Stimulated activated CD8-positive, alpha-beta memory T cell treated with anti-CD3 and anti-CD28 coated beads, Interleukin-15, amount 100 ng/mL, for 1 hour (primary cell): Measurements from ENCODE around the gene WHAMM.
"Not testable (repeated sequence)": the region's sequence is repeated elsewhere in the genome, so short reads cannot be mapped to it uniquely, and the experiment has no call there.

ENCODE experiments used
- DNase-seq: peaks from one replicate; pipeline ENCODE4 v3.0.0-alpha.2; 2020; ENCODE audit warnings: low read depth

Gene WHAMM

DNA sequence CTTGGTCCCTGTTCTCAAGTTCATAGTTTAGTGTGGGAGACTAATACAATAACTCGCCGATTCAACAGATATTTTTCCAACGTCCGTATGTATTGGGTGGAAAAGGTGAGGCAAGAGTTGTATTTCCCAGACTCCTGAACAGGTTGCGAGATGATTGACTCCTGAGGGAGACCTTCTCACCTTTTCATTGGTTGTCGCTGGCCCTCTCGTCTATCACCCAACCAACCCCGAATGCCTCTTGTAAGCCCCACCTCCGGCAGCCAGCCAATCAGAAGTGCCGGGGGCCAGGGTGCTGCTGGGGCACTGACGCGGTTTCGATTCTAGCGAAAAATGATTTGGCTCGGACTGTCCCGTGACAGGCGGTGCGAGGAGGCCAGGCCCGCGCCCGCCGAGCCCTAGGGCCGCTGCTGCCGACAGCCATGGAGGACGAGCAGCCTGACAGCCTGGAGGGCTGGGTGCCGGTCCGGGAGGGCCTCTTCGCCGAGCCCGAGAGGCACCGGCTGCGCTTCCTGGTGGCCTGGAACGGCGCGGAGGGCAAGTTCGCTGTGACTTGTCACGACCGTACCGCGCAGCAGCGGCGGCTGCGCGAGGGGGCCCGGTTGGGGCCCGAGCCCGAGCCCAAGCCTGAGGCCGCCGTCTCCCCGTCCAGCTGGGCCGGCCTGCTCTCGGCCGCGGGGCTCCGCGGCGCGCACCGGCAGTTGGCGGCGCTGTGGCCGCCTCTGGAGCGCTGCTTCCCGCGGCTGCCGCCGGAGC, at the start of gene WHAMM:
Gene WHAMM, plus strand, starts transcription at position 321 of the 753 bp plus-strand sequence. Its CDS starts 99 bp downstream, at position 420.
- peak; percentile 89 for DNase-seq

DNA sequence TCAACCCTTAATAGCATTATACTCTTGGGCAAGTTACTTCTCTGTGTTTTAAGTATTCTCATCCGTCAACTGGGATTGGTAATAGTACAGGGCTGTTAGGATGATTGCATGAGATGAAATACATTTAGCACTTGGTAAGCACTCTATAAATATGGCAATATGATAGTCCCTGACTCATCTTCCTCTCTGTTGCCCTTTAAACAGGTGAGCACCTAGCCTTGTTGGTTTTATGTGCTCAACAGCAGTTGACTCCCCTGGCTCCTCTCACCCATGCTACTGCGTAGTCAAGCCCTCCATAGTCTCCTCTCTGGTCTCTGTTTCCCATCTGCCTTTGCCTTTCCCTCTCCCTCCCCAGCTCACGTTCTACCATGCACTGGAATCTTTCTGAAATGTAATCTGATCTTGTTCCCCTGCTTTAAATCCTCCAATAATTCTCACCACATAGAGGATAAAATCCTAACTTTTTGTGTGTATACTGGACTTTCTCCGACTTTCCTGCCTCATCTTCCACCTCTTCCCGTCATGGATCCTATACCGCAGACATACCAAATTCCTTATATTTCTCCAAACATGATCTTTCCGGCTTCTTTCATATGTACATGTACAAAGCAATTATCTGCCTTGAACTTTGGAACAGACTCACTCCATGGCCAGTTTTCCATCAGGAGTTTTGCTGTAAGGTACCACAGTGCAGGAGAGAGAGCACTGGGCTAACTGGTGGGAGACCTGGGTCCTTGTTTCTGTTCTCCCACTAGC, 45.9 kb upstream of the WHAMM start:
- no peak for DNase-seq

DNA sequence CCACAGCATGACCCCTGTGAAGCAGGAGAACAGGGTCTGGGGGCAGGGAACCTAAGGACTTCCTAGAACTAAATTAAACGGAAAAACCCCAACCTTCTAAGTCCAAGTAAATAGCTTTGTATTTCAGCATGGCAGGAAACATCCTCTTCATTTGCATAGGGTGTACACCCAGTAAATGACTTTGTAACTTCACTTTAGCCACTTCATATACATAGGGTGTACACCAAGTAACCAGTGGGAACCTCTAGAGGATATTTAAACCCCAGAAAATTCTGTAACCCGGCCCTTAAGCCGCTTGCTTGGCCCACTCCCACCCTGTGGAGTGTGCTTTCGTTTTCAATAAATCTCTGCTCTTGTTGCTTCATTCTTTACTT, 45.3 kb upstream of the WHAMM start:
- DNase-seq, result no peak

- DNase-seq, result no peak
Observed at GRCh38 chr15:82764740-82765139, 44.7 kb upstream of the WHAMM start.

DNA sequence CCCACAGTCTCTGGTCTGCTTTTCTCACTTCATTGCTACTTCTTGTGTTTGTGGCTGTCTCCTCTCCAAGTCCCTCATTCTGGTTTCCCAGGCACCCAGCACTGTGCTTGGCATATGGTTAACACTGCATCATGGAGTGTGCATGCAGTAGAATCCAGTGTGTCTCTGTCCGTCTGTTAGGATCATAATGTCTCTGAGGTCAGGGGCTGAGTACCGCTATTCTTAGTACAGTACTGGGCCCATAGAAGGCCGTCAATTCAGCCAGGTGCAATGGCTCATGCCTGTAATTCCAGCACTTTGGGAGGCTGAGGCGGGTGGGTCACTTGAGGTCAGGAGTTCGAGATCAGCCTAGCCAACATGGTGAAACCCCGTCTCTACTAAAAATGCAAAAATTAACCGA, 43.2 kb upstream of the WHAMM start:
- DNase-seq, result not testable (repeated sequence)

DNA sequence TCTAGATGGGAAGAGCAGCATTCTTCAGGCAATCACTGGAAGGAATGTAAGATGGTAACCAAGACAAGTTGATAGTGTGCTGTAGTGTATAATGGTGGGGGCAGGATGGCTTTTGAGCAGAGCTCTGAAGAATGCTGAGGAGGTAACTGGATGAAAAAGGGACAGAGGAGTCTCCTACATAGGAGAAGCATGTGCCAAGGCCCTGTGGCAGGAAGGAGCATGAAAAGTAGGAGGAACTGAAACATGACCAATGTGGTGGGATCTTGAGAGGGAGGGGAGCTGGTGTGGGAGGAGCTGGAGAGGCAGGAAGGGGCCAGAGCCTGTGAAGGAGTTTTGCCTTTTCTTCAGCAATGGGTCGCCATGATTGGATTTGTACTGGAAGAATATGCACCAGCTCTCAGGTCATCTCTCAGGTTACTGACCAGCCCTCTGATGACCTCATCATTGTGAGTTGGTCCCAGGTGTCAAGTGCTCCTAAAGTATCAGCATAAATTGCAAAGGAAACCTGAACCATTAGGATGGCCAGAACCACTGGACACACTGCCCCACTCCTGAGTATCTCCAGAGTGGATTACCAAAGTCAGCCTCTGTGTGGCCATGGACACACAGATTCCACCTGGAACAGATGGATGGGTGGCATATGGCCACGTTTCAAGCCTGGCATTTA, 42.1 kb upstream of the WHAMM start:
- no peak for DNase-seq

DNA sequence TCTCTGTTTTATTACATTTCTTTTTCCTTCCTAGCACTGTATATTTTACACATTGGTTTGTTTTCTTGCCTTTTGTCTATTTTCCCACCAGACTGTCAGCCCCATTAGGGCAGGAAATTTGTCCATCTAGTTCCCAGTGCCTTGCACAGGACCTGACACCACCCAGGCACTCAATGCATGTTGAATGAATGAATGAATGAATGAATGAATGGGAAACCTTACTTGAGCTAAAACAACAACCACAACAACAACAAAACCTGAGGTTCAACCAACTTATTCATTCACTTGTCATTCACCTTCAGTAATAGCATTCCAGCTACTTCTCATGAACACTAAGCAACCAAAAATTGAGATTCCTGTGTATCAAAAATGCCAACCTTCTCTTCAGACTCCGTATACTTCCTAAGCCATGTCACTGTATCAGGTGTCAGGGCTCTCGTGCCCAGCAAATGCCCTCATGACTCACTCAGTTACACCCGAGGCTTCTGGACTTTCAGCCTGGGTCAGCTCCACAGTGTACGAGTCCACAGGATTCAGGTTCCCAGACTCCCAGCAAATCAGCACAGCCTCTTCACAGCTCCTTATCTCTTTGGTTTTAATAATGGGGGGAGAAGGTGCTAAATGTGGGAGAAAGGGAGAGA, 40.9 kb upstream of the WHAMM start:
- no peak for DNase-seq

DNA sequence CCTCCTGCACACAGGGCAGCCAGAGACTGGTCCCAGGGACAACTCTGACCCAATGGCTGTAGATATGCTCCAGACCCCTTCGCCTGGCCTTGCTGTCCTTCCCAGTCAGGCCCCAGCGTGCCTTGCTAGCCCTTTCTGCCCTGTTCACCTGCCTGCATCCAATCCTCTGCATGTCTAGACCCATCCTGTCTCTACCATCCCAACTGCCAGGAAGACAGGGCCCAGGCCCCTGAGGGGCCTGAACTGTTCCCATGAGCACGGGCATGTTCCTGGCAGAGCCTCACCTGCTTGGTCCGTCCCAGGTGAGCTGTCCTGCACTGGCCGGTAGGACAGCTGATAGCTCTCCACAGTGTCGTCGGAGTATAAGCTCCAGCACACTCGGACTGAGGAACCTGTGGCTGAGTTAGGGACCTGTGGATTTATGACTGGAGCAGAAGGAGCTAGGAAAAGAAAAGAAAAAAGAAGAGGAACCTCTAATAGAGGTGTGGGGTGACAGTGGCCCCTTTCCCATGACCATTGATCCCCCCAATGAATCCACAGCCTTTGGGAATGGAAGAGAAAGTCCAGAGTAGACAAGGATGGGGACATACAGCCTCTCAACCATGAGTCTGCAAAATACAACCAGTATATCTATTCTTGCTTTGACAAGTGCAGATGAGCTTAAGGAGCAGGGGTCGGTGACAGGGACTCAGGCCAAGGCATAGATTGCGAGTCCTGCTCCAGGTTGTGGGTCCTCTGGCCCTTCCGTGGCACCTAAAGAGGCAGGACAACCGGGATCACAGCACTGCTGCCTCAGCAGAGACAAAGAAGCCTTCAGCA, 37.4 kb upstream of the WHAMM start:
- no peak for DNase-seq

DNA sequence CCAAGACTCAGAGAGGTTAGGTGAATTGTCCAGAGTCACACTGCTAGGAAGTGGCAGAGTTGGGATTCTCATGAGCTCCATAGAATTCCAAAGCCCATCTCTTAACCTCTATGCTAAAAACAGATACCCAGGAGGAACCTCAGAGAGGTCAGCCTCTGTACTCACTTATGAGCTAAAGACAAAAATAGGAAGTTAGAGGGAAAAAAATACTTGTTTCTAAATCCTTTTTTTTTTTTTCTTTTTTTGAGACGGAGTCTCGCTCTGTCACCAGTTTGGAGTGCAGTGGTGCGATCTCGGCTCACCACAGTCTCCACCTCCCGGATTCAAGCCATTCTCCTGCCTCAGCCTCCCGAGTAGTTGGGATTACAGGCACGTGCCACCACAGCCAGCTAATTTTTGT, 34.9 kb upstream of the WHAMM start:
- no peak for DNase-seq

DNA sequence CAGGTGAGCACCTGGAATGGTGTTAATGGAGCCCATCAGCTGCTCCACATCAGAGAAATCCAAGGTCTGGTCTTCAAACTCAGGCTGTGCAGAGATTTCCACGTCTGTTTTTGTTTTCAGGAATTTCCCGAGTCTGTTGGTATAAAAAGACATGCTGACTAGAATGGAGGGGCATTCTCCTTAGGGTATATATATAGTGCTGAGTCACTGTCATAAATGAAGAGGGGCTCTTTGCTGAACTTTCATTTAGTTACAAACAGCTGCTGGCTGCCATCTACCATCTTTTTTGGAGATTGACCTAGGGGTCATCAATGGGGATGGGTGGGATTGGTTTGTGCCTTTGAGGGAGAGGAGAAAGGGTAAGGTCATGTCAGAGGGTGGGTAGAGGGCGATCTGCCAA, 30.7 kb upstream of the WHAMM start:
- DNase-seq, result no peak

DNA sequence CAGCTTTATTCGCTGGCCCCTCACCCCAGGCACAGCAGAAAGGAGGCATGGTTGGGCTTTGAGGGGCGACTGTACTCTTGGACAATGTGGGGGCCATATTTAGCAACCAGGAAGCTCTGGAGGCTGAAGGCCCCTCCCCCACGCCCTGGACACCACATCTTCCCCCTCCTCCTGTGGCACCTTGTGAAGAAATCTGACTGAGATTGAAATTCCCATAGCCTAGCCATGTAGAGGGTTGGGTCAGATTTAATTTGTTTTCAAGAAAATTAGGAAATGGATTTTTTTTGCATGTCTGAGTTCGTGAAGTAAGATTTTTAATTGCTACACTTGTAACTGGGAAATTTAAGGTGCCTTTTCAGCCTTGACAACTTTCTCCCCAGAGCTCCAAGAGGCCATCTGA, 28.1 kb upstream of the WHAMM start:
- no peak for DNase-seq

GRCh38 chr15:82788496-82788895, 20.9 kb upstream of the WHAMM start:
- DNase-seq, result no peak

- DNase-seq, result no peak
Observed at GRCh38 chr15:82789491-82789890, 19.9 kb upstream of the WHAMM start.

DNA sequence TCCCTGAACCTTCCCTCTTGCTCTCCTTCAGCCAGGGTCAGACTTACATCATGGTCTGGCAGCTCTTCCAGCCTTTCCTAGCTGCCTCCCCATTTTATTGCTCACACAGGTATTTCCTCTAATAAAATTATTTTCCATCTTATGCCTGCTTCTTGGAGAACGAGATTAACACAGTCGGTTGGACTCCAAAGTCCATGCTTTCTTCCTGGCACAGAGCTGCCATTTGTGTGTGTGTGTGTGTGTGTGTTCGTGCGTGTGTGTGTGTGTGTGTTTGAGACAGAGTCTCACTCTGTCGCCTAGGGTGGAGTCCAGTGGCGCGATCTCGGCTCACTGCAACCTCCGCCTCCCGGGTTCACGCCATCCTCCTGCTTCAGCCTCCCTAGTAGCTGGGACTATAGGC, 19.1 kb upstream of the WHAMM start:
- DNase-seq, result no peak

- no peak for DNase-seq
Observed at GRCh38 chr15:82792068-82792467, 17.4 kb upstream of the WHAMM start.

- DNase-seq, result no peak
Observed at GRCh38 chr15:82793737-82794136, 15.7 kb upstream of the WHAMM start.

DNA sequence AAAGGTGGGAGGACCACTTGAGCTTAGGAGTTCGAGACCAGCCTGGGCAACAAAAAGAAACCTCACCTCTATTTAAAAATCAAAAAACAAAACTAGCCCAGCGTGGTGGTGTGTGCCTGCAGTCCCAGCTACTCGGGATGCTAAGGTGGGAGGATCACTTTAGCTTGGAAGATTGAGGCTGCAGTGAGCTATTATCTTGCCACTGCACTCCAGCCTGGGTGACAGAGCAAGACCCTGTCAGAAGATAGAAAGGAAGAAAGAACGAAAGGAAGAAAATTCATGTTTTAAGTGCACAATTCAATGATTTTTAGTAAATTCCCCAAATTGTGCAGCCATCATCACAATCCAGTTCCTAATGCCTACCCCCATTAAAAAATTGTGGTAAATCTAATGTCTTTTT, 11.3 kb upstream of the WHAMM start:
- DNase-seq, result no peak

DNA sequence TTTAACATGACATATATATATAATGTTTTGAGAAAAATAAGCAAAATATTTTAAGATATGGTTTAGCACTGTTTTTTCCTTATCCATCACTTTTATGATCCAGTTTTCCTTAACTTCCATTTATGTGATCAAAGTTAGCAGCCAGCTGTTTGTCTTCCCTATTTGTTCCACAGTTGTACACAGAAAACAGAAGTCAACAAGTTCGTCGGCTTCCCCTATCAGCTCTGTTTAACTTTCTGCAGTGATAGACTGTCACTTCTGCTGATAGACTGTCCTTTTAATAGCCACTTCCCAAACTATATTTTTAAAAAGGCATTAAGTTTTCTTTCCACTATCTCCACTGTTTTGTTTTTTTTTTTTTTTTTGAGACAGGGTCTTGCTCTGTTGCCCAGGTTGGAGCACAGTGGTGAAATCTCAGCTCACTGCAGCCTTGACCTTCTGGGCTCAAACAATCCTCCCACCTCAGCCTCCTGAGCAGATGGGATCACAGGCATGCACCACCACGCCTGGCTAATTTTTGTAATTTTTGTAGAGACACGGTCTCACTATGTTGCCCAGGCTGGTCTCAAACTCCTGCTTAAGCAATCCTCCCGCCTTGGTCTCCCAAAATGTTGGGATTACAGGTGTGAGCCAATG, 10.8 kb upstream of the WHAMM start:
- no peak for DNase-seq

DNA sequence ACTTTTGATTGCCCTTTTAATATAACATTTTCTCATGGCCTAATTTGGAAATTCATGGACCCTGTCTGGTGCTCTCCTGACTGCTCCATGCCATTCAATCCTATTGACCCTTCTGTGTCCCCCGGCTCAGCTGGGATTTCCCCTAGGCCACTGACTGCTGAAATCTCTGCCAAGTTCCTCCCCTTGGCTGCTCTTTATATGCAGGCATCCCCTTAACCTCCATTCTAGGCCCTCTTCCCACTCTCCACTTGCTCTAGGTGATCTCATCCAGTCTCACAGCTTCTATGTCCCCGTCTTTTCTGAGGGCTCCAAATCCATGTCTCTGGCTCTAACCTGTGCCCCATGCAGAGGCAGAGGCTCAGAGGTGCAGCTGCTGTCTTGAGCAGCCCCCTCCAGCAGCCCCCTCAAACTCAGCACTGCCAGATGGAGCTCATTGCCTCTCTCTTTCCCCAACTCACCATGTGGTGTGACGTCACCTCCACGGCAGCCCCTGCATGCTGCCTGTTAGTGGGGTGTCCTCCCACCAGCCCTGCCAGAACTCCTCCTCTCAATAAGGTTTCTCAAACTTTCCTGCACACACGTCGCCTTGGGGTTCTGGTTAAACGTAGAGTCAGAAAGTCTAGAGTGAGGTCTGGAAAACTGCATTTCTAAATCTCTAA, 10.1 kb upstream of the WHAMM start:
- no peak for DNase-seq

- DNase-seq, result no peak
Observed at GRCh38 chr15:82802497-82802896, 6.9 kb upstream of the WHAMM start.
